GM18498 (cell line): Measurements from ENCODE around the gene SLC3A2.
"Not testable (repeated sequence)": the region's sequence is repeated elsewhere in the genome, so short reads cannot be mapped to it uniquely, and the experiment has no call there.

Experiments
- ATAC-seq: cut with Tn5 transposase; IDR thresholded peaks from one replicate; pipeline ENCODE4 v1.9.1; 2021; ENCODE audit warnings: mild to moderate bottlenecking, moderate library complexity; ENCODE audit not compliant: unreplicated experiment

The SLC3A2 gene

DNA sequence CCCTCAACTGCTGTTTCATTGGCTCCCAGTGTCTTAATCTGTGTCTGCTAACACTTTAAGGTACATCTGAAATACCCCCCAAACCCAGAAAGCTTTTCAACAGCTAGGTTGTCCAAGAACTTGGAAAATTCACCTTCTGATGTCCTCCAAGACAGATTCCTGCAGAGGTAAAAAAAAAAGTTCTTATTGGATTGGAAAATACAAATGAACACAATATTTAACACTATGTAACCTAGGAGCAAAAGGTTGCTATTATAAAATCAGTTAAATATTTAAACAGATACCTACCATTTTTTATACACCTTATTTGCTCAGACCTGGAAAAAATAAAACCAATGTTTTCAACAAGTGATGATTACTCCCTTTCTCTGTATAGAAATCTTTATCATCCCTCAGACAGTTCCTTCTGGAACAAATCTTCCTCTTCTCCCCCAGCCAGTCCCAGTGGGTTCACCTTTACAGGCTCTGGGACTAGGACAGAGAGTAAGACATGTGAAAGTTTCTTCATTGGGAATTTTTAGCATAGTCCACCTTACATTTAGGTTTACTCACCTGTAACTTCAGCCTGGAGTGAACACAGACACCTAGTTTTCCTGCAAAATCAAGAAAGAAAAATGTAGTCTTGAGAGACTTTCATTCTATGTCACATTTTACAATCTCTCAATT is 28.0 kb upstream of the SLC3A2 start:
- ATAC-seq = no peak

DNA sequence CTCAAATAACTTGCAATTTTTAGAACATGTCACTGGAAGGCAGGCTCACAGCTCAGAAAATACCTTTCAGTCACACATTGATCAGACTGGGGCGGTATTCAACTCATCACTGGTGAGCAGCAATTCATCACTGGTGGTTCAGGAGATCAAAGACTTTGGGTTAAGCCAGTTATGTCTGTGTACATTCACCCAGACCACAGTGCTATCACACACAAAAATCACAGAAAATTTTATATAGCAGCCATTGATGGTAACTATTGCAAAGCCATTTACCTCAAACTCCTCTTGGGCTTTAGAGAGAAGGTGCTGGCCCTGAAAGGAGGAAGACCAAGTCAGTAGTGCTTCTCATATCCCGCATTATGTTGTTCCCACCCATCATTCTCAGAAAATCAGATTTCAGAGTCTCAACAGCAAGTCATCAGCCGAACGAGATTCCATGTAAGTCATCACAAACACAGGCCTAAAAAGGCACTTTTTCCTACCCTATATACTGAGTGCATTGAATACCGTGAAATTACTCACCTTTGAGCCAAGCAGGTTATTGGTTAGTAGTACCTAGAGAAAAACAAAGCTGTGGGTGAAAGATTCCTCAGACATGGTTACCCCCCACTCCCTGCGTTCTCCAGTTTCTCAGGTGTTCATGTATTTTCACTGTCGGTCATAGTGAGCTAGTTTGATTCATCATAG is 27.3 kb upstream of the SLC3A2 start:
- no peak for ATAC-seq

DNA sequence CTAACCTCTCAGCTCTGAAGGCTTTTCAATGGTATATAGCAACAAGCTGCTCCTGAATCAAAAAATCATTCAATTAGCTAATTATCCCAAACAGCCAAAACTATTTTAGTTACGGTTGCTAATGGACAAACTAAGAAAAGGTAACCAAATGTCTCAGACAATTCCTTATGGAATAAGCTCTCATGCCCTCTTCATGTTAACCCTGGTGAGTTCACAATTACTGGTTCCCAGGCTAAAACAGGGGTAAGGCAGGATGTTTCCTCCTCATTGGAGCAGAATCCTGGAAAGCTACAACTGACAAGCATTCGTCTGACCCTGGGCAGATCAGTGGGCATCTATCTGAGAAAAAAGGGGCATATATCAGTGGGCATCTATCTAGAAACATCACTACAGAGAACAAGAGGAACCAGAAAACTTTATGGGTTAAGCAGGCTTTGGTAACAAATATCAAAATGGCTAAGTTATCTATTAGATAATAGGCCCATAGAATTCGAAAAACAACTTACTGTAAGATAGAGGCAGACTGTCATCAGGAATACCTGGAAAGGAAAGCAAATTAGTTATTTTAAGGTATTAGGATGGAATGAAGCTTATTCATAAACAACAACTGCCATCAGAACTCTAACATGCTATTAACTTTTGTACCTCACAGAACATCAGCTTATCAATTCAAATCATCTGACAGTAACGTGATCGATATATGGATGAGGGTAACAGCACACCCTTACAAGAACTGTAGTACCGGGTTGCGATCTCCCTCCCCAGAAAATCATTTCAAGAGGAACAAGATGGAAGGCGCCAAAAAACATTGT is 26.5 kb upstream of the SLC3A2 start:
- ATAC-seq = no peak

DNA sequence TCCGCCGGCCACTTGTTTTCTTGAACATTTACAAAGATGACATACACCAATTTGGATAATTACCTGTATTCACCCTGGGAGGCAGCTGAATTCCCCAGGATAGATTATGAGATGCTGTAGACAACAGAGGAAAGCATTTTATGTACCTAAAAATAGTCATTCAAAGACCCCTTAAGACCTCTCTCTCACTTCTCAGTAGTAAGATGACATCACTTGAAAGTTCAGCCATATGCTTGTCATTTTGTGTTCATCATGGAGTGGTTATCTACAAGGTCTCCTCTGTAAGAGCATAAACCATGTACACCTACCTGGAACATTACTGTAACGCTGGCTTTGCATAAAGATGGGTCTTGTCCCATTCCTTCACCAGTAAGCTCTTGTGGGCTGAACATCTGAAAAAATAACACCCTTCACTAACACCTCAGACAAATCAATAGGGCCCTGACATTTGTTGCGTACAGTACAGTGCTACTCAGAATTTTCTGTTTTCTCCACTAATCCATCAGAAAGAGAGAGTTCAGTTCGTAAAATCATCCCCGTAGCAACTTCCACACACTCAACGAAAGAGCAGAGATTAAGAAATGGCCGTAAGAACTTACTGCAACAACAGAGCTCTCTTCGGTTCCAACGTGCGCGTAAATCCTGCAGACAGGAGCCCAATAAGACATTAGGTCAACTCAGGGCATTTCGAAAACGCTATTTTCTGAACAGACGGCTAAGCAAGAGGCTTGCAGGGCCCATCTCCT is 25.7 kb upstream of the SLC3A2 start:
- ATAC-seq = no peak

DNA sequence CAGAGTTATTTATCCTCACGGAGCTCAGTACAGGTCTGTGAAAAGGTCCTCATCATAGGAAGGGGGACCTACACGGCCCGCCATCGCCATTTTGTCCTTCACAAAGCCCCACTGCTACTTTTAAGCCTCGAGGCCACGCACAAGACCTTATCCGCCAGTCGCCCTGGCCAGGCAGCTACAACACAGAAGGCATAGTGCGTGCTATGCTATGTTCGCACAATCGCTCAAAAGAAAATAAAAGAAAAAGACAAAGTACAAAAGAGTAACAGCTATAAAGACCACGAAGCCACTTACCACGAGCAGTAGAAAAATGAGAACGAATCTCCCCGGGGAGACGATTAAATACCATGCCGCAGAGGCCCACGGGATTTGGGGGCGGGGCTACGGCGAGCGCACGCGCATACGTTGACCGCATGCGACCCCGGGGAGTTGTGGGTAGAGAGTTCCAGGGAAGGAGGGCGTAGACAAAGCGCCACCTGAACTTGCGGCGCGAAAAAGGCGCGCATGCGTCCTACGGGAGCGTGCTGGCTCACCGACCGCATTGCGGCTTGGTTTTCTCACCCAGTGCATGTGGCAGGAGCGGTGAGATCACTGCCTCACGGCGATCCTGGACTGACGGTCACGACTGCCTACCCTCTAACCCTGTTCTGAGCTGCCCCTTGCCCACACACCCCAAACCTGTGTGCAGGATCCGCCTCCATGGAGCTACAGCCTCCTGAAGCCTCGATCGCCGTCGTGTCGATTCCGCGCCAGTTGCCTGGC is 24.9 kb upstream of the SLC3A2 start:
- peak; percentile 91 for ATAC-seq

DNA sequence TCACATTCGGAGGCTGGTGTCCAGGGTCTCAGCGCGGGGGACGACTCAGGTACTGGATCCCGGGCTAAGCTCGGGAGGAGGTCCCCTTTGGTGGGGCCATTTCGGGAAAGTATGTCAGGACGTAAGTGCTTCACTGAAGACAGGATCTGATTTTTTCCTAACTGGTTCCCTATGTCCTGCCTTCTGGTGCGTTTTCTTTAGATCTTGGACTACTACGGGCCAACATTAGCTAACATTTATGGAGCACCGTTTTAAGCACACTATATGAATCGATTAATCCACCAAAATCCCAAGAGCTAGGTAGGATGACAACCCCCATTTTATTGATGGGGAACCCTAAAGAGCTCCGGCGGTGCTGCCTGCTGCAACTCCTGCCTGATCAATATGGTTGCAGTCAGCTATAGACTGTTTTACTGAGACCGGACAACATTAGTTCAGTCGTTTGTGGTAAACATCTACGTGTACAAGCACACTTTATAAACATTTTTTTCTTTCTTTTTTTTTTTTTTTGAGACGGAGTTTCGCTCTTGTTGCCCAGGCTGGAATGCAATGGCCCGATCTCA is 24.3 kb upstream of the SLC3A2 start:
- ATAC-seq = no peak

DNA sequence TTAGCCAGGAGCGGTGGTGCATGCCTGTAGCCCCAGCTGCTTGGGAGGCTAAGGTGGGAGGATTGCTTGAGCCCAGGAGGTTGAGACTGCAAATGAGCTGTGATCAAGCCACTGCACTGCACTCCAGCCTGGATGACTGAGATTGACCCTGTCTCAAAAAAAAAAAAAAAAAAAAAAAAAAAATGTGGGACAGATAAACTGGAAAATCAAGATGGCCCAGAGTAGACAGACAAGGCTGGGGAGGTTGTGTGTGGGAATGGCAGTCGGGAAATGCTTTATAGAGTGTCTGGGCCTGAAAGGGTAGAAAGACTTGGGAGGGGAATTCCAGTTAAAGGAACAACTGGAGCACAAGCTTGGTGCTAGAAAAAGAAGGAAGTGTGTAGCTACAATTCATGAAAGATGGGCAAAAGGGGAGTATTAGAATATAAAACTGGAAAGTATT is 23.1 kb upstream of the SLC3A2 start:
- no peak for ATAC-seq

DNA sequence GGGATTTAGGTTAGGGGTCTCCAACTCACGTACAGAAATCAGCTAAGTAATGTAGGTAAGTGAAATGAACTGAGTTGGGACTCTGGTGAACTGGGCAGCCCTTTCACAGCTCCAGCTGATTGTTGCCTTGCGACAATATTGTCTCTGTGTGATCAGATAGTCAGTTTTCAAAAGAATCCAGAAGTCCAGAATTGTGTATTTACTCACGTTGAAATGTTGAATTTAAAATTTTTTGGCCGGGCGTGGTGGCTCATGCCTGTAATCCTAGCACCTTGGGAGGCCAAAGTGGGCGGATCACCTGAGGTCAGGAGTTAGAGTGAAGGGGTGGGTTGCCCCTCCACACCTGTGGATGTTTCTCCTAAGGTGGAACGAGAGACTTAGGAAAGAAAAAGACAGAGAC is 22.5 kb upstream of the SLC3A2 start:
- ATAC-seq = no peak

DNA sequence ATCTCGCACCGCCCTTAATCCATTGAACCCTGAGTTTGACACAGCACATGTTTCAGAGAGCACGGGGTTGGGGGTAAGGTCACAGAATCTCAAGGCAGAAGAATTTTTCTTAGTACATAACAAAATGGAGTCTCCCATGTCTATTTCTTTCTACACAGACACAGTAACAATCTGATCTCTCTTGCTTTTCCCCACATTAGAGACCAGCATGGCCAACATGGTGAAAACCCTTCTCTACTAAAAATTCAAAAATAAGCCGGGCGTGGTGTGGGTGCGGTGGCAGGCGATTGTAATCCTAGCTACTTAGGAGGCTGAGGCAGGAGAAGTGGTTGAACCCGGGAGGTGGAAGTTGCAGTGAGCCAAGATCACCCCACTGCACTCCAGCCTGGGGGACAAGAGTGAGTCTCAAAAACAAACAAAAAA is 21.4 kb upstream of the SLC3A2 start:
- ATAC-seq = not testable (repeated sequence)

DNA sequence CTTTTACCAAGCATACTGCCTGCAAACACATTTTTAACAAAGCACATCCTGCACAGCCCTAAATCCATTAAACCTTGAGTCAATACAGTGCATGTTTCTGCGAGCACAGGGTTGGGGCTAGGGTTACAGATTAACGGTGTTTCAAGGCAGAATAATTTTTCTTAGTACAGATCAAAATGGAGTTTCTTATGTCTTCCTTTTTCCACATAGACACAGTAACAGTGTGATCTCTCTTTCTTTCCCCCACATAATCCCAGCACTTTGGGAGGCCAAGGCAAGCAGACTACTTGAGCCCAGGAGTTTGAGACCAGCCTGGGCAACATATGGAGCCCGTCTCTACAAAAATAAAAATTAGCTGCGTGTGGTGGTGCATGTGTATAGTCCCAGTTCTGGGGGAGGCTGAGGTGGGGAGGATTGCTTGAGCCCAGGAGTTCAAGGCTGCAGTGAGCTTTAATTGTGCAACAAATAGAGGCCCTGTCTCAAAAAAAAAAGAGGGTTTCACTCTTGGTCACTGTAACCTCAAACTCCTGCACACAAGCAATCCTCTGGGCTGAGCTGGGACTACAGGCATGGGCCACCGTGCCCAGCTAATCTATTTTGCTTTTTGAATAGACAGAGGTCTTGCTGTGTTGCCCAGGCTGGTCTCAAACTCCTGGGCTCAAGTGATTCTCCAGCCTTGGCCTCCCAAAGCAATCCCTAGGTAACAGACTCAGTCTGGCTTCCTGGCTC is 19.7 kb upstream of the SLC3A2 start:
- no peak for ATAC-seq

DNA sequence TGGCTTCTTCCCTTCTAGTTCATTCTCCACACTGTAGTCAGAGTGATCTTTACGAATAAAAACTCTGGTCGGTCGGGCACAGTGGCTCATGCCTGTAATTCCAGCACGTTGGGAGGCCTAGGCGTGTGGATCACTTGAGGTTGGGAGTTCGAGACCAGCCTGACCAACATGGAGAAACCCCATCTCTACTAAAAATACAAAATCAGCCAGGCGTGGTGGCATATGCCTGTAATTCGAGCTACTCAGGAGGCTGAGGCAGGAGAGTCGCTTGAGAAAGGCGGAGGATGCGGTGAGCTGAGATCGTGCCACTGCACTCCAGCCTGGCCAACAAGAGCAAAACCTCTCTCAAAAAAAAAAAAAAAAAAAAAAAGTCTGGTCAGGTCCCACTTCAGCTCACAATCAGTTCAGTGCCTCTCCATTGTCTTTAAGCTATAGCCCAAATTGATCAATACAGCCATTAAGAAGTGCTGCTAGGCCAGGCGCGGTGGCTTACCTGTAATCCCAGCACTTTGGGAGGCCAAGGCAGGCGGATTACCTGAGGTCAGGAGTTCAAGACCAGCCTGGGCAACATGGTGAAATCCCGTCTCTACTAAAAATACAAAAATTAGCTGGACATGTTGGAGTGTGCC is 19.0 kb upstream of the SLC3A2 start:
- not testable (repeated sequence) for ATAC-seq

DNA sequence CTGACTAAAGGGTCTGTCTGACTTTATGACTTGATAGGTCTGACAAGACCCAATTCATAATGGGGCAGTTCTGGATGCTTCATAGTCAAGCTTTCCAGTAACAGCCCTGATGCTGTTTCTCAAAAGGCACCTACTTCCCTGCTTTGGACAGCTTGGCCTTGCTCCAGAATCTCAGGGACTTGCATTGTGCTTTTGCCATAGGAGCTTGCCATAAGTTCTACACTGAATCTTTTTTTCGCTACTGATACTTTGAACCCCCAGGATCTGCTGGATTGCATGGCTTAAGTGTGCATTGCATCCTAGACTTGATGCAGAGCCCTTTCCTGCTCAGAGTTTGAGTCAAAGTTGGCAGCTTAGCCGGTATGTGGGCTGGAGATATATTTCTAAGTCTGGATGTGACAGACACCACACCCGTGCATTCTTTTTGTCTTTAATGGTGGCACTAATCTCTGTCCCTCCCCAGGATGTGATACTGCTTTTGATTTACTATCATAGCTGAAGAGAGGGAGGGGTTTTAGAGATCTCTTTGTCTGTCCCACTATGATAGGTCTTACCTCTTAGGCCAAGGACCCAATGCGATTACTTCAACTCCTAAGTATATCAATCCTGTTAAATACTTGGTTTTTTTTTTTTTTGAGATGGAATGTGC is 16.9 kb upstream of the SLC3A2 start:
- ATAC-seq = no peak

DNA sequence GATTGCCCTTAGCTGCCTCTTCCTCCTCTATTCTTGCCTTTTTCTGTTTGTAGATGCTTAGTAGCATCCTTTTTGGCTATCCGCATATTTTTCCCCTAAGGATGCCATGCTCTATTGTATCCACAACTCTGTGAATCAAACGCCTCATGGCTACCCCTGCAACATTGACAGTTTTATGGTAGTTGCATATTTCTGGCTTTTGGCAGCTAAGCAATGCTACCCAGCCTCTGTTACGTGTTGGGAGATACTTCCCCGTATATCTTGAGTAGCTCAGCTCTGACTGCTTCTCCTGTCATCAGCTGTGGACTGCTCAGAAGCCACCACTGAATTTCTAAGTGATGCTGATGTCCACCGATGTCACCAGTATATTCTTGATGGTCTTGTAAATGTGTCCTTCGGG is 15.1 kb upstream of the SLC3A2 start:
- ATAC-seq = no peak

DNA sequence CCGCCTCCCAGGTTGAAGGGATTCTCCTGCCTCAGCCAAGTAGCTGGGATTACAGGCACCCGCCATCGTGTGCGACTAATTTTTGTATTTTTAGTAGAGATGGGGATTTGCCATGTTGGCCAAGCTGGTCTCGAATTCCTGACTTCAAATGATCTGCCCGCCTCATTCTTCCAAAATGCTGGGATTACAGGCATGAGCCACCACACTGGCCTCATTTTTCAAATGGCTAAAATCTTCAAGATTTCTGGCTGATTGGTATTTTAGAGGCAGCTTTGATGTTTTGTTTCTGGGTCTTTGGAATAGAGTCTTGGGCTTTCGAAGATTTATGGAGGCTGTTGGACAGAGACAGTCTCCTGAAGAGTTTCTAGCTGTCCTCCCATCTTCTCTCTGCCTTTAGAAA is 5.8 kb upstream of the SLC3A2 start:
- ATAC-seq = no peak

DNA sequence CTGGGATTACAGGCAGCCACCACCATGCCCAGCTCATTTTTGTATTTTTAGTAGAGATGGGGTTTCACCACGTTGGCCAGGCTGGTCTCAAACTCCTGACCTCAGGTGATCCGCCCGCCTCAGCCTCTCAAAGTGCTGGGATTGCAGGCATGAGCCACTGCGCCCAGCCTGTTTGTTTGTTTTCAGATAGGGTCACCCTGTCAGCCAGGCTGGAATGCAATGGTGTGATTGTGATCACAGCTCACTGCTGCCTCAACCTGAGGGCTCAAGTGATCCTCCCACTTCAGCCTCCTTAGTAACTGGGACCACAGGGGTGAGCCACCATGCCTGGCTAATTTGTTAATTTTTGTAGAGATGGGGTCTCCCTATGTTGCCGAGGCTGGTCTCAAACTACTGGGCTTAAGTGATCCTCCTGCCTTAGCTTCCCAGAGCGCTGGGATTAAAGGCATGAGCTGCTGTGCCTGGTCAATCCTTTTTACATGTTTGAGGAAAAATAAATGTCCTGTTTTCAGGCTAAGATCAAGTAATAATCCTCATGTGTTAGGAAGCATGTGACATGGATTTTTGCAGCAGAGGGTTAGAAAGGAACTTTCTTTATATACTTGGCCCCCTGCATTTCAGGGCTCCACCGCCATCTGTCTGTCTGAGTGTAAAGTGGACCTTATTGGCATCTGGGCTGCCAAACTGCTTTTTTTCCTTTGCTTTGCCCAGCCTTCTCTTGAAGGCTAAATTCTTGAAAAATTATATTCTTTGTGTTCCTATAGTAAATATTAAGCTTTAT is 4.8 kb upstream of the SLC3A2 start:
- no peak for ATAC-seq

DNA sequence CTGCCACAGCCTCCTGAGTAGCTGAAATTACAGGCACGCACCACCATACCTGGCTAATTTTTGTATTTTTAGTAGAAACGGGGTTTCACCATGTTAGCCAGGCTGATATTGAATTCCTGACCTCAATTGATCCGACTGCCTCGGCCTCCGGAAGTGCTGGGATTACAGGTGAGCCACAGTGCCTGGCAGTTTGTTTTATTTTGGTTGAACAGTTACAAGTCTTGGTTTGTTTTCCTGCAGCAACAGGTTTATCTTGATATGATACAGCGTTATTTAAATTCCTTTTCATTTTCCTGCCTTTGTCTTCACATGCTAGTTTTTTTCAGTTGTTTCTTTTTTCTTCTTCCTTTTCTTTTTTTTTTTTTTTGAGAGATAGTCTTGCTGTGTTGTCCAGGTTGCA is 4.0 kb upstream of the SLC3A2 start:
- ATAC-seq = no peak

DNA sequence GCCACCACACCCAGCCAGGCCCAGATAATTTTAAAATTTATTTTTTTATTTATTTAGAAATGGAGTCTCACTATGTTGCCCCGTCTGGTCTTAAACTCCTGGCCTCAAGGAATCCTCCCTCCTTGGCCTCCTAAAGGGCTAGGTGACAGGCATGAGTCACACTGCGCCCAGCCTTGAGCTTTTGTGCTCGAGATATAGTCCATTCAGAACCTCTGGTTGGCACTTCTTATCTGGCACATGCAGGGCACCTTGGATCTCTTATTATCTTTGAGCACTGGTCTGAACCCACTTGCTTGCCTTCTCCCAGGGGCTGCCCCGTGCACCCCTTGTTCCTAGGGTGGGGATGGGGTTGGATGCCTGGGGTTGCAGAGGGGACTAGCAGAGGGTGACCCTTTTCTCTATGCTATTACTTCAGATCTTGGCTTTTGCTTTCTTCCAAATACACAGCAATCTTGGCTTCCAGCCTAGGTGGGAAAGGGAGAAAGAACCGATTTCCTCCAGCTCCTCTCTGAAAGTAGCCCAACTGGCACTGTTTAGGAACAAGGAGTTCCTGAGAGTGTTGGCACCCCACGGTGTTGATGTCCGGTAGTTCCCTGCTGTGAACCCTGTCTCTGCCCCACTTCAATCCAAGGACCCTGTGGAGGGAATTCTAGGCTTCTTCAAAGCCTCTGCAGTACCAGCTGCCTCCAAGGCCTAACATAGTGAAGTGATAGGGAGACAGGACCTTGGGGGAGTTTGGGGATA is 1.3 kb upstream of the SLC3A2 start:
- no peak for ATAC-seq
